G401 (cell line): ENCODE results near the gene SCYL3. TPM values are rescaled to one million over a fixed set of nuclear protein-coding genes. Genes with fewer than 3 reads are reported as not detected.
"Not testable (repeated sequence)": the region's sequence is repeated elsewhere in the genome, so short reads cannot be mapped to it uniquely, and the experiment has no call there.

Source experiments
- DNase-seq: peaks from one replicate; pipeline ENCODE4 v3.0.0-alpha.2; 2015; ENCODE audit warnings: low spot score
- in situ Hi-C: cut with HindIII; loops from 2 replicates; pipeline ENCODE4 v1.10.0; 2016; ENCODE audit warnings: low sequenced_read_pairs, mixed read lengths
- total RNA-seq: library from RNA; depleted of rRNA; stranded (reverse); fragments of >200 nt; shearing (Covaris generic); gene quantifications from 2 replicates; pipeline ENCODE4 v1.2.3, GENCODE V29; 2014; rRNA removed

The SCYL3 gene, protein sequence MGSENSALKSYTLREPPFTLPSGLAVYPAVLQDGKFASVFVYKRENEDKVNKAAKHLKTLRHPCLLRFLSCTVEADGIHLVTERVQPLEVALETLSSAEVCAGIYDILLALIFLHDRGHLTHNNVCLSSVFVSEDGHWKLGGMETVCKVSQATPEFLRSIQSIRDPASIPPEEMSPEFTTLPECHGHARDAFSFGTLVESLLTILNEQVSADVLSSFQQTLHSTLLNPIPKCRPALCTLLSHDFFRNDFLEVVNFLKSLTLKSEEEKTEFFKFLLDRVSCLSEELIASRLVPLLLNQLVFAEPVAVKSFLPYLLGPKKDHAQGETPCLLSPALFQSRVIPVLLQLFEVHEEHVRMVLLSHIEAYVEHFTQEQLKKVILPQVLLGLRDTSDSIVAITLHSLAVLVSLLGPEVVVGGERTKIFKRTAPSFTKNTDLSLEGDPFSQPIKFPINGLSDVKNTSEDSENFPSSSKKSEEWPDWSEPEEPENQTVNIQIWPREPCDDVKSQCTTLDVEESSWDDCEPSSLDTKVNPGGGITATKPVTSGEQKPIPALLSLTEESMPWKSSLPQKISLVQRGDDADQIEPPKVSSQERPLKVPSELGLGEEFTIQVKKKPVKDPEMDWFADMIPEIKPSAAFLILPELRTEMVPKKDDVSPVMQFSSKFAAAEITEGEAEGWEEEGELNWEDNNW
- total RNA-seq = 2.0 and 10.2 TPM in 2 replicates

DNA sequence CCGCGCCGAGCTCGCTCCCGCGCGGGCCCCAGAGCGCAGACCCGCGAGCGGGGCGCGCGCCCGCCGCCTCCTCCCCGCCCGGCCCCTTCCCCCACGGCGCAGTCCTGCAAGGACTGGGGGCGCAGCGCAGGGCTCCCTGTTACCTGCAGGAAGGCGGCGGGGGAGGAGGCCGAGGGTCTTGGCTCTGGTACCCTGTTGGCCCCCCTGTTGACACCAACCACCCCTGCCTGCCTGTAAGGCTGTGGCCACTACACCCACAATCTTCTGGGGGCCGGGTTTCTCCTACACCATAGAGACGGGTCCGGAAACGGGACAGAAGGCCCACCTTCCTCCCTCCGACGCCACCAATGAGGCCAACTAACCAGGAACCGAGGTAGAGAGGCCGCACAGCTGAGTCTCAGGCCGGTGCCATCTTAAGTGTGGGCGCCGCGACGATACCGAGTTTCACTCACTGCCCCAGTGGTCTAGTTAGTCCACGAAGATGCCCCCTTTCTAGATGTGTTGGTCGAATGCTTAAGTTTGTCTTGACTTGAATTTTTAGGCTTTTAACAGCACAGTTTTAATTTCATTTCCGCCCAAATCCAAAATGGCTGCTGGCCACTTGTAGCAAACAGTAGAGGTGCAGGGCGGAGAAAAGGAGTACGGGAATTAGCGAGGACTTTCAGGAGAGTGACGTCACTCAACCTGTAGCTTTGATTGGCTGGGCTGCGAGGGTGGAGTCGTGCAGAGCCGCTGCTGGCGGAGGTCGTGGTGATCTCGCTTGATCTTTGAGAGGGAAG lies at the start of gene SCYL3:
Gene SCYL3, minus strand, starts transcription at position 252 of the 779 bp plus-strand sequence. CDS start 5,056 bp downstream, outside the sequence.
- DNase-seq = peak; percentile 99
- in situ Hi-C loops = no loop called here

DNA sequence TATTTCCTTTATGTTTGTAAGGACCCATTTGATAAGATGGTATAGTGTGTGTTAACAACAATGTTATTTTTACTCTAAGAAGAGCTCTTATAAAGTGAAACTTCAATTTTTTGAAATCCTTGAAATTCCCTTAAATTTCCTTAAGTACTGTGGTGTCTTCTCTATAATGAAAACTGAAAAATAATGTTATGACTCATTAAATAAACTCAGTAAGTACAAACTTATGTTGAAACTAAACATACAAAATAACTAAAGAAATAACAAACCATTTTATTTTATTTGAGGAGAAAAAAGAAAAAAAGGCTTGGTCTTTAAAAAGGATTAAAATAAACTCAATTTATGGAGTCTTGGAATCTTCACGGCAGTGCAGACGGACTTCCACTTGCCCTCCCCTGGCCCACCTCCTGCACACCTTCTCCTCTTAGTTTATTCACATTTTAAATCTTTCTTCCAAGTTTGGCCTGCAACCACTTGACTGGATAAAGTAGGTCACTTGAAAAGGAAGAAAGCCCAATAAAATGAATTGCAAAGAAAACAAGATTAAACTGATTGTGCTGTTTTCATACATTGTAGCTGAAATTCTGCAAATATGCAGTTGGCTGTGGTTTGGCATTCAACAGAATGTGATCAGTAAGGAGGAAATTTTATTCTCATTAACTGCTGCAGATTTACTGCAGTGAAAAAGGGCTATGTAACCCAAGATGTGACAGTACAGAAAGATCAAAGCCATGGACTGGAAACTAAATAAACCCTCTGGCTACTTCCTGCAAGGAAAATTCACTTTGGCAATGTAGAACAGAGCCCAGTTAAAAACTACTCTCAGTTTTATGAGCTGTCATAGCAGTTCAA lies 48.5 kb upstream of the SCYL3 start:
- peak; percentile 27 for DNase-seq
- in situ Hi-C loops = no loop called here

DNA sequence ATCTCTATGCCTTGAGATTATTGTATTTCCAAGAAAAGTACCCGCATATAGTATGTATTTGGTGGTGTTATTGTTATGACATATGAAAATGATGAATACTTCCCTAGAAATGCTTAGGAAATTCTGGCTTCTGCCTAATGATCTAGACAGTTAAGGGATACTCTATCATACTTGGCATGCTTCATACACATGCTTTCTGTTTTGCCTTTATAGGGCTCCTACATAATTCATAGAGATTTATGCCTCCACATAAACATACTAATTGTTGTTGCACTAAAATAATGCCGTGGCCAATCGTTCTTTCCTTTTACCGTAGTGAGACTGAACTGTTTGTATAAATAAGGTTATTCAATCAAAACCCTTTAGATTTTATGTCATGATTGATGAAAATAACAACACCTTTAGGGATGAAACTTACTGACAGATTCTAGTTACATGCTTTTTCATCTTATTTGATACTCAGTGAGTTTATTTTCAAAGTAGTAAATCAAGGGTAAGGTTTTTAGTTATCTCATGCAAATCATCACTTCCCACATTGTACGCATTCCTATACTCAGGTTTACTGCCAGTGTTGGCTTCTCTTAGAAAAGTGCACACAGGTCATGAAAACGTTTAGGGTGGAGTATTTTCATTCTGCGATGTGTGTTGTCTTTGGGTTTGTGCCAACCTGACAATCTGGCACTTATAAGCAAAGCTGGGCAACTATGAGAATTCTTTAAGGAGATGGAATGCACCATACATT lies 40.5 kb upstream of the SCYL3 start:
- in situ Hi-C loops = no loop called here
- DNase-seq = peak; percentile 40

DNA sequence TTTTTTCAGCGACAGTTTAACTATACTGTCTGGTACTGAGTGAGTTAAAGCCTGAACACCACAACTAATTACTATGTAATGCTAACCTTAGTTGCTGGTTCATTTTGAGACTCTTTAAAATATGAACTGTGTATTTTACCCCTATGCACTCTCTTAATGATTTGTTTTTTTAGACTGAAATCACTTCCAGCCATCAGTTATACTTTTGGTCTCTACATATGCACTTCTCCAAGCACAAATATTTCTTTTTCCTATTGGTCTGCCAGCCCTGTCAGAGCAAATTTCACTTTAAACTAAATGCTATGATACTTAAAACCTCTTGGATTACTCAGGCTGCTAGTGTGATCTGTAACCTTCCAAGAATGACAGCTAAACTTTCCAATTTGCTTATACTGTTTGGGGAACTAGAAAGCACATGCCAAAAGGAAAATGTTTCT lies 38.1 kb upstream of the SCYL3 start:
- in situ Hi-C loops = no loop called here
- peak; percentile 34 for DNase-seq

DNA sequence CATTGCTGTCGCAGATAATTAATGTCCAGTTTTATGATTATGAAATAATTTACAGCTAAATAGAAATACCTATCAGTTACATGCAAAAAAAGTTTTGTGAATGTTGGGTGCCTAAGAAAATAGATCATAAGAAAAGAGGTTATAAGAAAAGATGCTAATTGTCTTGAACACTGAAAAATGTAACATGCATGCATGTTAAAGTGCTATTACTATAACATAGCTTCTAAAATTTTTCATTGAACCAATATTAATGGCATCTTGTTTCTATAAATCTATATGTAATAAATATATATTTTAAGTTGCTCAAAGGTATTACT lies 35.5 kb upstream of the SCYL3 start:
- in situ Hi-C loops = no loop called here
- no peak for DNase-seq

DNA sequence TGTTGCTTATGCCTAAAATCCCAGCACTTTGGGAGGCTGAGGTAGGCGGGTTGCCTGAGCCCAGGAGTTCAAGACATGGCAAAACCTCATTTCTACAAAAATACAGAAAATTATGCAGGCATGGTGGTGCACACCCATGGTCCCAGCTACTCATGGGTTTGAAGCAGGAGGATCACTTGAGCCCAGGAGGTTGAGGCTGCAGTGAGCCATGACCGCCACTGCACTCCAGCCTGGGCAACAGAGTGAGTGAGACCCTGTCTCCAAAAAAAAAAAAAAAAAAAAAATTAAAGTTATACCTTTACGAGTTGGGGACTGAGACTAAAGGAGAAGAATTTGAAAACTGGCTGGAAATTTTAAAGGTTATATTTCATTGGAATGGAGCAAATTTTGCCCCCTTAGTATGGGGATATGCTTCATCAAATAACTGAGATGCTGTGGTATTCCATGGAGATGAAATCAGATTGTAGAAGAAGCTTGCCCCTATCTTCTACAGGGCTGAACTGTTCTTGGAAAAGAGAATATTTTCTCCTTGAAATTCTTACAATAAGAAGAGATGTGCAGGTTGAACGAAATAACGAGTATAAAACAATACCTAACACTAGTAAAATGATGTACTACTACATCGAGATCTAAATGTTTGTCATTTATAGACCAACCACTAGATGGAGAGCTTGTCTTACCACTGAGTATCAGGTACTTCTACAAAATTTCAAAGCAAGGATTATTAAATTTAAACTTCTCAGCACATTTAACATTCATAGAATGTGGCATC lies 34.9 kb upstream of the SCYL3 start:
- in situ Hi-C loops = no loop called here
- peak; percentile 52 for DNase-seq

DNA sequence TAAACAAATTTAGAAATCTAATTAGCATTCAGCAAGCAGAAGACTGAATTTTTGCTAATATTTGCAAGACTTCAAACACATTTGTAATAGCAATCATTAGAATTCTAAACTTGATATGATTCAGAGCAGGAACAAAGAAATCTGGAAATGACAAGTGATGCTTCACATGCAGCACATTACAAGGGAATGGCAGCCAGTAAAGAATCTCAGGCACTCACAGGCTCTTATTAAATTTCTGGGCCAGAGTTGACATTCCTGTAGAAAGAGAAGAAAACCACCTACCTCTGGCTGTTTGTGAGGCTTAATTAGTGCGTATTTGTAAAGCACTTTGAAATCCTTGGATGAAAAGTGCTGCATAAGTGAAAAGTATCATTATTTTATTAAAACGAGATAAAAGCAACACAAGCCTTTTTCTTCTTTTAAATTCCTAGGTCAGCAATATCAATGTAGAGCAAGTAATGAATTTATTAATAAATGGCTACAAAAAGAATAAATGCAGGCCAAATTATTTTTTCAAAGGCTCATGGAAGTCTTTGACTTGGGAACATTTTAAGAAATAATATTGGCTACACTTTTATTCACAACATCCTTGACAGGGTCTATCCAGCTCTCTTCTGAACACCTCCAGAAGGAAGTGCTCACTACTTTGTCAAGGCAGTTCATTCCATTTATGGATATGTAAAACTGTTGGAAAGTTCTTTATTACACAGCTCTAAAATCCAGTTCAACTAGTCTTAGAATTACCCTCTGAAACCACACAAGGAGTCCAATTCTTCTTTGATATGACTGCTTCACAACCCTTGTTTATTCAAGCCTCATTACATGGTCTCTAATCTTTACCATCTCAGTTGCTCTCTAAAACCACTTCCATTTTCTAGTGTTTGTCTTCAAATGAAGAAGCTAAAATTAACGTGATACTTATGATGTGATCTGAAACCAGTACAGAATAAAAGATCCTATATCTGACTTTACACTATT lies 32.1 kb upstream of the SCYL3 start:
- in situ Hi-C loops = no loop called here
- DNase-seq = no peak

DNA sequence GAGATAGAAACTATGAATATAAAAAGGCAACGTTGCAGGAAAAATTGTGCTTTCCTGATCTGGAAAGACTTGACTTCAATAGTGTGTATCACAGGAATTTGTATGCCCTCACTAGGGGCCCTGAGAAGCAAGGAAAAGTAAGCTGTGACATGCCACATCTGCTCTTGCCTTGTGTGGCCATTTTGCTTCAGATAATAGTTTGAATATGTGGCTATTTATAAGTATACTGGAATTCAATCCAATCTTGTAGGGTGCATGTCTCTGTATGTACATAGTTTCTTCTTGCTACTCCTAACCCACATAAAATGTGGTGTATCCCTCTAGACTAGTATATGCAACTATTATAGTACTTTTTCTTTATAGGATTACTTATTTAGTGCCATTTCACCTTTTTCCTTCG lies 31.1 kb upstream of the SCYL3 start:
- in situ Hi-C loops = no loop called here
- DNase-seq = no peak

DNA sequence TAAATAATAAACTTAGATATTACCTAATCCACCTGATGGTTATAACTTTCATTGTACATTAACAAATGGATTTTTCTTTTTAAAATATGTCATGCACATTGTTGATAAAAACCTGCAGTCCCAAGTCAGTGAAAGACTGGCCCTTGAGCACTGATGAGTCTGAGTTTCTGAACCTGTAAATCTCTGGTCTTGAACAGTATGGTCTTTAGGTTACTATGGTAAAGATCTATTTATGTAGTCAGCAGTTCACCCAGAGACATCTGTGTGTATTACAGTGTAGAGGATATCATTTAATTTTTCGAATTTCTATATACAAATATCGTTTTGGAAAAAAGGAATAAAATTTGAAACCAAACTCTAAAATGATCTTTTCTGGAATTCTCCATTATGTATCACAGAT lies 30.4 kb upstream of the SCYL3 start:
- in situ Hi-C loops = no loop called here
- DNase-seq = no peak

DNA sequence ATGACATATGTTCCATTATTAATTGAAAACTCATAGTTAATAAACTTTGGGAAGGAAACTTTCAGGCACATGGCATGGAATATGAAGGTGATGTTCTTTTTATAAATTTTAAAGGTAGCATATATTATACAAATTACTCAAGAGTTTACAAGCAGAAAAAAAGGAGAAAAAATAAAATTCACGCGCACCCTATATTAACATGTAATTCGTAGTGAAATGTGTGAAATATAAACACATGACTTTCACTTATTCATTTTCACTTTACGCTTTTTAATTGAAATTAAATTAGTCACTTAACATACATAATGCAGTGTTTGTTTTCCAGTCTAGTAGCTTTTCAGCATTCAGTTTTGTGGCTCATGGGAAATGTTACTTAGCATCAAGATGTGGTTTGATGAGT lies 27.4 kb upstream of the SCYL3 start:
- no peak for DNase-seq
- in situ Hi-C loops = no loop called here

DNA sequence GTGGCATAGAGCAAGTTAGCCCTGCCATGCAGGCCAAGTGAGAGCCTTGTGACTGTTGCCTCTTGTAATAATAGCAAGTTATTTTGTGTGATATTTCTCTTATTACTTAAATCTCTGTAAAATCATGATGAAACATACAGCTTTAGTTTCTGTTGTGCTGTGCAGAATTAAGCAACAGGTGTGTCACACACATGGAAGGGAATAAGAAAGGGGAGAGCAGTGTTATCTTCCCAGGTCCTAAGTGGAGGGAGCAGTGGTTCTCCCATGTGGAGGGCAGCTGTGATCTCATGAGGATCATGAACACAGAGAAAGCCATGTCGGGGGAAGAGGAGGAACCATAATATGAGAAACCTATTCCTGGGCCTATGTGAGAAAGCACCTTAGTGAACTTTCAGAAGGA lies 25.2 kb upstream of the SCYL3 start:
- in situ Hi-C loops = no loop called here
- DNase-seq = no peak

DNA sequence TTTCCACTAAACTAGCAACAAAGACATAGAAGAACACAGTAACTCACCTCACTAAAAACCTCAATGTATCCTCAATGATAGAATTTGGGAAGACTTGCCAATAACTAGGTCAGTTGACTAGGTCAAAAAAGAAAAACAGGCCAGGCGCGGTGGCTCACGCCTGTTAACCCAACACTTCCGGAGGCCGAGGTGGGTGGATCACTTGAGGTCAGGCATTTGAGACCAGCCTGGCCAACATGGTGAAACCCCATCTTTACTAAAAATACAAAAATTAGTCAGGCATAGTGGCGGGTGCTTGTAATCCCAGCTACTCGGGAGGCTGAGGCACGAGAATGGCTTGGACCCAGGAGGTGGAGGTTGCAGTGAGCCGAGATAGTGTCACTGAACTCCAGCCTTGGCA lies 24.5 kb upstream of the SCYL3 start:
- DNase-seq, in situ Hi-C loops: not testable (repeated sequence)

DNA sequence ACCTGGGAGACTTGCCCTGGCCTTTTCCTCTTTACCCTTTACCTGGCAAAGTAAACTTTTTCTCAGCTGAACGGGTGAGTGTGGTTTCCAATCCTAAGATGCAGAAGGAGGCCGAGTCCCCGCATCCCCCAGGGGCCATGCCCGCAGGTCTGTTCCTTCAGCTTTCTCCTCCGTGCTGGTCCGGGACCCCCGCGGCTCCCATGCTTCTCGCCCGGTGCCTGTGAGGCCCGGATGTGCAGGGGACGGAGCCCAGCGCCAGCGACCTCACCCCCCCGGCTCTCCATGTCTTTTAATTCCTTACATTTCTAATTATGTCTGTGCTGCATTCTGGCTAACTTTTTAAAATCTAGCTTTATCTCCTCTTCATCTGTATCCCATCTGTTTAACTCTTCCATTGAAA lies 21.5 kb upstream of the SCYL3 start:
- in situ Hi-C loops = no loop called here

DNA sequence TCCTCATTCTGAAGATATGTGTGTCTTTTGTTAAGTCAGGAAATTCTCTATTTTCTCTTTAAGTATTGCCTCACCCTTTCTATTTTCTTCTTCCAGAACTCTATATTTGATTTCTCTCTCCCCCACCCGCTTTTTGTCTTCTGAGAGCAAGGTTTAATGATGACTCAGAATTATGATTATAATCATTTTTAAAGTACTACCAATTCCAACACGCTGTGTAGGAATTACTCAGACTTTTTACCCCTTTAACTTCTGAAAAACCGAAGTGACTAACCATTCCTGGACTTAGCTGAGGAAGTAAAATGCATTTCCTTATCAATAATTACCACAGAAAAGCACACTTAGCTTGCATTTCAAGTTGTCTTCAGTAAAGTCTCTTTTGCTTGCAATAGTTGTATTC lies 20.8 kb upstream of the SCYL3 start:
- in situ Hi-C loops = no loop called here
- no peak for DNase-seq

More for the DNA sequence above, 21.5 kb upstream of the SCYL3 start:
- no peak for DNase-seq

DNA sequence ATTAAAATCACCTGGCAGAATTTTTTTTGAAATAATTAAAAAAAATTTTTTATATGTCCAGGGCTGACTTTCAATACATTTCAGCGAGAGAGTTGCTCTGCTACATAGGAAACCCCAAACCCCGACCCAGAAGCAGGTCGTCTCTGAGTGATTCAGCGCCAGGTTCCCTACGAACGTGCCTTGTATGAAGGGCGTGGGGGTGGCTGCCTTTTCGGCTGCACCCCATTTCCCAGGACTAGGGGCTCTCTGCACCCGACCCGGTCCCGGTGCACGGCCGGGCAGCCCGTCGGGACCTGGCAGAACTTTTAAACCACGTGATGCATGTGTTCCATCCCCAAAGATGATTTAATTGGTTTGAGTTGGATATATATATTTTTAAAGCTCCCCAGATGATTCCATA lies 15.8 kb upstream of the SCYL3 start:
- DNase-seq = no peak
- in situ Hi-C loops = no loop called here

DNA sequence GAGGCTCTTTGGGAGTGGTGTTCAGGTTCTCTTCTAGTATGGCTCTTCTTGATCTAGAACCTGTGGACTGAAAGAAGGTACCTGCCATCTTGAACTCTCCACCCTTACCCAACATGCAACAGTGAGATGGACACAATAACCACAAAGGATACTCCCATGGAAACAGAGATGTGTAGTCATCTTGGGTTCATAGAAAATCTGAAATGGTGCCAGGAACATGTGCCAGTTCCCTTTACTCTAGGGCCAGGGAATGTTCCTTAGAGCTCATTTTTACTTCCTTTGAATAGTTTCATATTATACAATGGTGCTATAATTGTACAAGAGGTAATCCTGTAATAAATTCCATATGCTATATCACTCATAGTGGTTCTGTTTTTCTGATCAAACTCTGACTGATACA lies 13.2 kb upstream of the SCYL3 start:
- in situ Hi-C loops = no loop called here
- DNase-seq = no peak

DNA sequence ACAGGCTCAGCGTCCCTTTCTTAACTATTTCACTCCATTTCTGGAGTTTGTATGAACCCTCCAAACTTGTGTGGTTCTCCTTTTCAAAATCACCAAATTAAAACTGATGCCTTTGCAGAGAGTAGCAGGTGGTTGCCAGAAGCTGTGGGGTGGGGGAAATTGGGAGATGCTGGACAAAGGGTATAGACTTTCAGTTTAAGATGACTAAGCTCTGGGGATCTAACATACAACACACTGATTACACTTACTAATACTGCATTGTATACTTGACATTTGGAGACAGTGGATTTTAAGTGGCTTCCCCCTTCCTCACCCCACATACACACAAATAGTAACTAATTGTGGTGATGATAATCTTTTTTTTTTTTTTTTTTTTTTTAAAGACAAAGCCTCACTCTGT lies 11.1 kb upstream of the SCYL3 start:
- DNase-seq = no peak
- in situ Hi-C loops = no loop called here
